HG03442 (cell line): ENCODE measurements around the gene BCOR.

Experiments
- ATAC-seq: cut with Tn5 transposase; IDR thresholded peaks from one replicate; pipeline ENCODE4 v1.9.1; 2021; ENCODE audit warnings: mild to moderate bottlenecking, moderate library complexity; ENCODE audit not compliant: unreplicated experiment

Gene BCOR

DNA sequence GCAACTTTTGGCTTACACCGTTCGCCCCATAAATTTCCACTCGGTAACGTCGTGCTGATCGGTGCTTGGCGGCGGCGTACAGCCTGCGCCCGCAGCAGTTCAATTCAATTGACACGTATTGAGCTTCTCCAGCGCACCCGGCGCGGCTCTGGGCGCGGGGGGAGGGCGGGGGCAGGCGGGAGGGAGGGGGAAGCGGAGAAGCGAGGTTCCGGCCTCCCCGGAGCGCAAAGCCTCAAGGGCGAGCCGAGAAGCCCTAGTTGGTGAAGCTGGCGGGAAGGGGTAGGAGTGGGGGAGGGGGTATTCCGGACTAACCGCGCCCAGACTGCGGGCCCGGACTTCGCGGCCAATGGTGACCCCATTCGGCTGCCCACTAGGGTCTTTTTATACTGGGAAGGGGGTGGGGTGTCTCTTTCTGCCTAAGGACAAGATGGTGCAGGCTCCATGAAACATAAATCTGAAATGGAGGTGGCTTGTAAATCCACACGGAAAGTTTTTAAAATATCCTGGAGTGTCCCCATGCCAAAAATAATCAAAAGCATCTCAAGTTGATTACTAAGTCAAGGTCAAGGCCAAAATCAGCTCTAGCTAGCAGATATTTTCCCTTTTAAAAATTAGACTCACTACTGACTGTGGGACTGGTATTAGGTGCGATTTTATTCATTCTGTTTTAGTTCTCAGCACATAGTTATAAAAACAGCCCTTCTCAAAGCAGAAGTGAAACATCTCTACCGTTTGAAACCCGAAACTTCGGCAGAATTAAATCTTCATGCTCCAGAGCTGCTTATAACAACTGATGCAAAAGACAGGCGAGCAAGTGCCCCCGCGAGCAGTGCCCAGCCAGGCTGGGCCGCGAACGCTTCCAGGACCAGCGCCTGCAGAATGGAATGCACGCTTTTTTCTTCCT, 1.5 kb upstream of the BCOR start:
- no peak for ATAC-seq

DNA sequence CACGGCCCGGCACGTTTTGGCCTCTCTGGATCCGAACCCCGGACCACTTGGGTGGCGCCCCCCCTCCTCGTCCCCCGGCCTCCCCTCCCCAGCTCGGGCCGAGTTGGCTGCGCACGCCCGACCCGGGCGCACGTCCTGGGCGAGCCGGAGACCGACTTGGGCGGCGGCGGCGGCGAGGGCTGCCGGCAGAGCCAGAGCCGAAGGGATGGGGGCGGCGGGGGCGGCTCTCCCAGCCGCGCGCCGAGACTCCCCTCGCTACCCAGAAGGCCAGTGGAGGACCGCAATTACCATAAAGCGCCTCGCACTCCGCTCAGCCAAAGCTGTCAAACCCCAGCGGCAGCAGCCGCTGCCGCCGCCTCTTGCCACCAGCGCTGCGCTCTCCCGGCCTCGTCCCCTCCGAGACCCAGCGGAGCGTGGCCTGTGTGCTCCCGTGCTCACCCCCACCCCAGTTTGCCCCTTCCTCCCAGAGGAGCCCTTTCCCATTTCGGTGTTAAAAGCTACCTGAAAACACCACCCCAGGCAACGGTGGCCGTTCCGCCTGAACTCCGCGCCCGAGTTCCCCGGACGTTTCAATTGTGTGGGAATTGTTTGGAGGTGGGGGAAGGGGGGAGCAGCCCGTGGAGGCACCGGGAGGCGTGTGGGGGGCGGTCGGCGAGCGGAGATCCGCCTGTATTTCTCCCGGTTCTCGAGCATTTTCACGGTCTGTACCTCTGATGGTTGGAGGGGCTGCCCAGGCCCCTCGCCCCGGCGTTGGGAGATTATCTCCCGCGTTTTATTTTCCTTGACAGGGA, 701 bp upstream of the BCOR start:
- ATAC-seq: no peak

DNA sequence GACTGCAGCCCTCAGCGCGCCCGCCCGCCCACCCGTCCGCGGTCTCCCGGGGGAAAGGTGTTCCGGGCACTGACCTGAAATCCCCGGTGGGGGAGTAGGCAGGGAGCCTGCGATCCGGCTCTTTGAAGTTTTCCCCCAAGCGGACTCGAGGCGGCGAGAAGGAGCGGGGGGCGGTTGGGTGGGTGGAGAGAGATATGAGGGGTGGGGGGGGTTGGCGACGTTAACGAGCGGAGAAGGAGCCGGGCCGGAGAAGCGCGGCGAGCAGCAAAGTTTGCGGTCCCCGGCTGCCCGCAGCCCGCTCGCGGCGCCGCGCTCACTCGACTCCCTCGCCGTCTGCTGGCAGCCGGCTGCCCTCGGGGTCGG, 636 bp downstream of the BCOR start:
- ATAC-seq: no peak

DNA sequence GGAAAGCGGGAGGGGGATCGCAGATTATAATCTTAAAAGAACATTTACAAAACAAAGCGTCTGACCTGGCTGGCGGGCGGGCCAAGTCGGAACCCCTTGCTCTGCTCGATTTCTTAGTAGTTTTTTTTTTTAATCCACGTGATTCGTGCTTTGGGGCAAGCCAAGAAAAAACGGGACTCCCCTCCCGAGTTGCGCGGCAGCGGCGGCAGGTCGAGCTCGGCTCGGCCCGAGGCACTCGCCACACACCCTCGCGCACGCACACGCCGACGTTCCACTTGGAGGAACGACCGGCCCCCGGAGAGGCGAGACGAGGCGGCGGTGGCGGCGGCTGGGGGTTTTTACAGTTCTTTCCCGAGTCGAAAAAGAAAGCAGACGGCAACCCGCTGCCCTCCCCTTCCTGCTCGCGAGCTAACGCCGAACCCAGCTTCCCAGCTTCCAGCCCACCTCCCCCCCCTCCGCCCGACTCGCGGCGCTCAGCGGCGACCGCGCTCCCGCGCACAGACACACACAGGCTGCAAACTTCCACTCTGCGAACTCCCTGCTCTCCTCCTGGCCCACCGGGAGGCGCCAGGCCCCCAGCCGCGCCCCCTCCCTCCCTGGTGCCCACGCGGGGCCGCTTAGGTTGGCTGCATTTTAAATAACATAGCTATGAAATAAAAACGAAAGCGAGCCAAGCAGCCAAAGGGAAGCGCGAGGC, 1.2 kb downstream of the BCOR start:
- no peak for ATAC-seq

DNA sequence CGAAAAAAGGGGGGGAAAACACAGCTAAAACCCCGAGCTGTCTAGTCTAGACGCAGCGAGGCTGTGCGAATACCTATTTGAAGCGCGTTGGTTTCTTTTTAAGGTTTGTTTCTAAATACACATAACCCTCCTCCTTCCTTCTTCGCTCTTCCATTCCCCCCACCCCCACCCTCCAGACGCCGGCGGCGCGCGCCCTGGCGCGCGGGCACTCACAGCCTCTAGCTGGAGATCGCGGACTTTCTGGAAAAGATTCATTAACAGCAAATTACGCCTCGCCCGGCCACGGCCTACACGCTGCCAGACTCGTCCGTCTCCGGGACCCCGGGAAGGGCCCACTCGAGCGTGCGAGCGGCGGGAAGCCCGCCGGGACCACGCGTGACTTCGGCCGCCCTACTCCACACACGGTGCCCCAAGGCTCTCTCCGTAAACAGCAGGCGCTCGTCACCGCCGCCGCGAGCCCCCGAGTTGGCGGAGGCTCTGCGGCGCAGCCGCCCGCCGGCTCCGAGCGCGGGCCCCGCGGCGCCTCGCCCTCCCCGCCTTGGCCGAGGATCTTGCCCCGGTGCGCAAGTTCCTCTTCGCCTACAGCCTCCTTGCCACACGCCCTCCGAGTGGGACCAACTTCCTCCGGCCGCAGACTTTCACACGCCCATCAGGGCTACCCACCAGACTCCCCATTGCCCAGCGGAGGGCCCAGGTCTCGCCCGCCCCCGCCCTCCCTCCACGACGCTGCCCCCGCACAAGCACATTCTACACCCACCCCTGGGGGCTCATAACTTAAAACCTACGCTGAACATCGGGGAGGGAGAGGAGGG, 2.0 kb downstream of the BCOR start:
- ATAC-seq: no peak

DNA sequence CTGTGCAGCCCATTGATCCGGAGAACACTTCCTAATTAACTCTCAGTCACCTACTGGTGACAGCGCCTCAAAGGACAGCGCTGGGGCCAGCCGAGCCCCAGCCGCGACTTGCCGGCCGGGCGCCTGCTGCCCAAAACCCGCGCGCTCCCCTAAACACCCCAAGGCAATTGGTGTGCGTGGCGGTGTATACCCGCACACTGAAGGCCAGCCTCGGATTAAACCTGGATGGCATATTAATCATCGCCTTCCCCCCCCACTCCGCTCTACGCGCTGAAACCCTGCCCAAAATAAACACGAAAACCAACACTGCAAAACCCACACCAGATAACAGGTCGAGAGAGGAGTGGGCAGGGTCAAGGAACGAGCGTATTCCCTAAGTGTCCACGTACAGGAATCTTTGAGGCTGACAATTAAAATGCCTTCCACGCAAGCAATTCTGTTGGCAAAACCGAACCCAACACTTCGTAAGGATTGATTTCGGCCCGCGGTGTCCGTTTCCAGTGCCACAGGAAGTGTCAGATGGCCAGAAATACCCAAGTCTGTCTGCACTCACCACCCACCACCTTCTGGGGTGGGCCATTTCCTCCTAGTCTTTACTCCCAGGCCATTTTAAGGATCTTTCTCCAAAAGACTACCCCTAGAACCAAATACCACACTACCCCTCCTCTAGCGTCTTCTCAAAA, 2.7 kb downstream of the BCOR start:
- no peak for ATAC-seq

DNA sequence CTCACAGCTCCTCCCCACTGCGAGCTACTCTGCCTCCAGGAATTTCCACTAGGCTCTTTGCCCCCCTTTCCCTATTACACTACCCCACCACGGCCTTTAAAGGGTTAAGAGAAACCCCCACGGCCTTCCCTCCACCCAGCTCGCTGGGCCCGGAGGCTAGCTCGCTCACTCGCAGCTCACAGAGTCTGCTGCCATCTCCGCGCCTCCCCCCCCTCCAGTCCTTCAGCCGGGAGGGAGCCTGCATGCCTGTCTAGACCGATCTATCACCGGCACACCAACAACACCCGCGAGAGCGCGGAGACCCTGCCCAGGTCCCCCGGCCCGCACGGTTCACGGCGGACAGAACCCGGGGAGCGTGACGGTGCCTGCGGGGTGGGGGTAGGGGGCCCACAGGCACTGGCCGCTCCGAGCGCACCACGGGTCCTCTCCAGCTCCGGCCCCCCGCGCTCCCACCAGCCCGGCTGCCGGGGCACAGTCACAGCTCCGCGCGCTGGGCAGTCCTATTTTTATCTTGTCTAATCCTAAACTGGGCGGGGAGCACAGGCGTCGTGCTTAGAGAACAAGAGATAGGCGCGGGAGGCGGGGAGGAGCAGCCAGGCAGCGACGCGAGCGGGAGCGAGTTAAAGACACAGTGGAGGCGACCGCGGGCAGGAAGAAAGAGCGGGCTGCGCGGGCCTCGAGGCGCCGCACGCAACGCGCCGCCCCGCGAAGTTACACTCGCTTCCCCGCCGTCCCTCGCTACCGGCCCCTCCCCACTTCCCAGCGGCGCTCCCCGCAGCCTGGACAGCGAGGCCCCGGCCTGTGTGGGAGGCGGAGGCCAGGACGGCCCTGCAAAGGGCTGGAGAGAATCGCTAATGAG, 3.5 kb downstream of the BCOR start:
- no peak for ATAC-seq

DNA sequence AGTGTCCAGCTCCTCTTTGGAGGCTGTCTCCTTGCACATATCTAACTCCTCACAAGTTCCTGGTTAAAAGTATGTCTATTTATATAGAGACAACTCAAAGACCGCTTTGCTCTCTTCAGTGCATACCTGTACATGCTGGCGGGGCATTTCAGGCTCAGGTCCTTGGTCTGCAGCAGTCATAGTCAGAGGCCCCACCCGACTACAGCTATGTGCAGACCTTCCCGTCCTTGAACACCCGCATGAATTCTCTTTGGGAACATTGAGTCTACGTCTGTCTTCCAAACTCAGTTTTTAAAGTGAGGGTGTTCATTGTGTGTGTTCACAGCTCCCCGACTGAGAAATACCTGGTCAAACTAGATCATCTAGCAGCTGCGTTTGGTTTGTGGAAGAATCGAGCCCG, 4.2 kb downstream of the BCOR start:
- no peak for ATAC-seq

DNA sequence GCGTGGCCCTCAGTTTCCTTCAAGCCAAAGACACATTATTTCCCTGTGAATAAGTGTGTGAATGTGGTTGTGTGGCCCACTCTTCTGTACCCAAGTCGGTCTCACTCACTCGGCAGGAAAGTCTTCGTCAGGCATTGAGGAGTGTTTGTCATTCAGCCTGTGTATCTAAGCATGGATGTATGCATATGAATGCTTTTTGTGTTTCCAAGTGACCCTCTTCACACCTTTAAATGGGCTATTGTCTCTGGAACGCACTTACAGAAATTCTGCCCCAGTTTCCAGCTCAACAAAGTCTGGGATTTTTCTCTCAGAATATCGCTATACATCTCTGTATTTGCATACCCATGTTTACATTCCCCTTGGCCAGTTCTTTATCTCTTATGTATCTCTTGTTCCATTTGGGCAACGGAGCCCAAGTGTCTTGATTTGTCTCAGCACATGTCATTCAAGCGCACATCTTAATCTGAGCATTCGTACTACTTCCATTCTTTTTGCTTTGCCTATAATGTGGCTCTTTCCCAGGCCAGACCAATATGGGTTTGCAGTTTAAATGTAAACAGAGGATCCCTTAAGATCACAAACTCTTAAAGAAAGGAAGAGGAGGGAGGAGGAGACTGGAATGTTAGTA, 4.8 kb downstream of the BCOR start:
- ATAC-seq: no peak

DNA sequence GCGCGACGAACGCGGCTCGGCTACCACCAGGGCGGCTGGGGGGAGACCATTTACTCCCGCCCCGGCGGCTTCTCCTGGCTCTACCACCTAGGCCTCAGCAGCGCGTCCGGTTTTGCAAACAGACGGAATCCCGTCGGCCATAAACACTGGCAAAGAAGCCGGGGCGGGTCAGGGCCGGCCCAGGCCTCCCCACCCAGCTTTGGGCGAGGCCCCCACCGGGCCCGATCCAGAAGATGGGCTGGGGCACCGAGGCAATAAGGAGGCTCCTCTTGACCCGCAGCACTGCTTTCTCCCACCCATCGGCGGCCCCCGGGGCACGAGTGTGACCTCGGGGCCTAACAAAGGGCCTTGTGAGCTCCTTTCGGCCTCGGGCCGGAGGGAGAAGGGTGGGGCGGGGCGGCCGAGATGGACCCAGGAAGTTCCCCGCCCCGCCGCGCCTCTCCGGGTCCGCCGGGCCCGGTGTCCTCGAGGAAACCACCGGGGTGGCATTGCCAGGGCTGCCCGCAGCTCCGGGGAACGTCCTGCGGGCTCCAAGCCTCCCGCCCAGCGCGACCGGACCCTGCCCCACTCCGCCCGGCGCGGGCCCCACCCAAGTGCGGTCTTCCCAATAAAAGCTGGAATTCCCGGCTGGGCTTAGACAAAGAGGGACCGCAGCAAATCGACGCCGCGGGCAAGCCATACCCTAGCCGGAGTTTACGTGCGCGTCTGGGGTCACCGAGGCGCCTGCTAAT, 5.9 kb downstream of the BCOR start:
- no peak for ATAC-seq

DNA sequence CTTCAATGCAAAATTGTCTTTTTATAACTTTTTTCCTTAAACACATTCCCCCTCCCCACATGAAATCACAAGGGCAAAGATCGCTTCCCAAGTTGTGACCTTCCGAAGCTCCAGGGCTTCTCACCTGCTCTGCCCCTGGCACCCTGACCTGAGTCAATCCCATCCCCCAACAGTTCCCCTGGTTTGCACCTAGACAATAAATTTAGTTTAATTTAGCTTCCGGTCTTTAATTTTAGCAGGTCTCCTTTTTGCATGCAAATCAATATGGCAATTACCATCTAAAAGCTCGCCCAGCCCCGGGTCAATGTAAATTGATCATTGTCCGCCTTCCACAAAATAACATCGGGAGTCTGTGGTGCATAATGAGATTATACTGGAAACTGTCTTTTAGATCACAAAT, 6.8 kb downstream of the BCOR start:
- ATAC-seq: no peak

DNA sequence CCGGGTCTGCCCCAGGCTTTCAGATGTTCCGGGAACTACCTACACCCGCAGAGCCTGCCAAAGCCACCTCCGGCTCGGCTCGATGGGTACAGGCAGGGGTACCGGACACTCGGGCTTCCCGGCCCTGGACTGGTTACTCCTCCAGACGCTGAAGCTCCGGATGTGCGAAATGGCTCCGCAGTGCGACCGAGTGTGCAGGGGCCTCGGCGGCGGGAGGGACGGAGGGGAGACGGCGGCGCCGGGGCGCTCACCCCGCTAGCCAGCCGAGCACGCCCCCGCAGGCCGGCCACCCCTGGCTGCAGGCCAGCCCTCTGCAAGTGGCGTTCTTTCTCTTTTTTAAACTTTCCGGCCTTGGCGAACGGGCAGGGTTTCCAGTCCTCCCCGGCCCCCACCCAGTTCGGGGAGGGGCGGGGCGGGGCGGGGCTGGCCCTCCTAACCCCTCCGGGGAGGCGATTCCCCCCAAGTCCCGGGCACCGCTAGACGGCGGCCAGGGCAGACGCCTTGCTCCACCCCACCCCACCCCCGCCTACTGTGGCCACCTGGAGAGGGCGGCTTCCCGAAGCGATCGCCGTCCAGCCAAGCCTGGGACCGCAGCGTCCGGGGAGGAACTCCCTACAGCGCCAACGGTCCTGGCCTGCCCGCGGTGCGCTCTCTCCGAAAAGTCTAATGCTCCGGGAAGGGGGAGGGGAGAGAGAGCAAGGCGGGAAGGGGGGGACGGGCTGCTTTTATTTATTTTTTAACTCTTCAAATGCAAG, 7.5 kb downstream of the BCOR start:
- no peak for ATAC-seq

DNA sequence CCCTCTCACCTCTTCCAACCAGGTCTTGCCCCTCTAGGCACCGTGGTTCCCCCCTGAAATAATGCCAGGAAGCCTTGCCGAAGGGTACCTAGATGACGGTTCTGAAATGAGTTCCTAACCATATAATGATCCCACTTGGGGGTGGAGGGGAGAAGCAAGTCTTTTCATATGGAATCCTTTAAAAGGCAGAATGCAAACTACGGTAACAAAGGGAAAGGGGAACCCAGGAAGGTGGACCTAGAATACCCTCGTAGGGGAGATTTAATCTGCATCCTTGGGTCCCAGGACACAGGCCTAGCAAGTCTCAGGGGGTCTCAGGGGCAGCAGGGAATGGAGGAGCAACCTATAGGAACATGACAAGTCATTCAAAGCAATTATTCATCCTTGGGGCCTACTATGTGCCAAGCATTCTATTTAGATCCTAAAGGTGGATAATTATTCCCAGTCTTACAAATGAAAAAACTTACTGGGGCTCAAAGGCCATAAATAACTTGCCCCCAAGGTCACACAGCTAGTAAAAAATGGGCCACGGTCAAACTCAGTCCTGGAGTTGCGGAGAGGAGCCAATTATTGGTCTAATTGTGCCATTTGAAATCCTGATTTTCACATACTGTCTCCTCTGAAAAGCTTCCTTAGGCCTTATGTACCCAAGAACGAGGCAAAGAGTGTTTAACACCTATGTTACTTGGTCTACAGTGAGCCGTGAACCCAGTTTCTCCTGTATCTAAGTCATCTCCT, 8.8 kb downstream of the BCOR start:
- no peak for ATAC-seq

DNA sequence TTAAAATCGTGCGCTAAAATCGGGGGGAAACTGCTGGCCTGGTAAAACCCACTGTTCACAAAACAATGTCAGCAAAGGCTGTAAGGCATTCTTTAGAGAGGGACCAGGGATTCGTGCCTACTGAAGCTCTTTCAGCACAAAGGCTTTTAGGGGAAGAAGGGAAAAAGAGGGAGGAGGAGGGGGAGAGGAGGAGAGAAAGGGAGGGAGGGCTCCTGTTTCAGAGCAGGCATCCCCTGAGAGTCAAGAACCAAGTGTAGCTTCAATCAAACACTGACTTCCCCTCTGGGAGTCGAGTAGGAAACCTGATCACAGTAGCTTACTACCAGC, 9.5 kb downstream of the BCOR start:
- no peak for ATAC-seq

DNA sequence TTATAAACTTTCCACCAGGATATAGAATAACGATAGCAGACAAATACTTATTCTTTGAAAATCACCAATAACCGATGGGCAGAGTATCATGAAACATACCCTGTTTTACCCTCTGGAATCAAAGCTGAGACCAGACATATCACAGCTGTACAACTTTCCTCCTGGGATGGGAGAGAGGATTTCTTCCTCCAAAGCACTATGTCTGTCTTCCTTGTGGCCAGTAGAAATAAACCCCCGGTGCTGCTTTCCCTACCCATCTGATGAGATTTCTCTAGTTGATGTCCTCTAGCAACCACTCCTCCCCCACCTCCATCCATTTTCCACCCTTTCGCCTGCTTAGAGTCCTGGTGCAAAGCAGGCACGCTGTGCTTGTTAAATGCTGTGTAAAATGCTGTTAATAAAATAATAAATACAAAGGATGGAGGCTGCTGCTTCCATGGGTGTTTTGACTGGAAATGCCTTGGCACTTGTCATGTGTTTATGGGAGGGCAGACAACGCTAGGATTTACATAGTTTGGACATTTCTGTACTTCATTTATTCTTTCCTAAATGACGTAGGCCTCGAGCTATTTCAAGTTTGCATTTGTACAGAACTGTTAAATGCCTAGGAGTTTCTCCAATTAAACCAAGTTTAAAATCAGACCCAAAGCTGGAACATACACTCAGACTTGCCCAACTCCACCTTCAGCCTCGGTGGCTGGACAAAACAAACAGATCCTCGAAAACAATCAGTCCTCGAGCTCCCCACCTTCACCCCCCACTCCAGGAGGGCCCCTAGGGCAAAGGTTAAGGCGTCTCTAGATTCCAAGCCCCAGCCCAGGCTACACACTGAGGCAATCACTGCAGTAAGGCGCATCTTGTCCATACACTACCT, 10.1 kb downstream of the BCOR start:
- ATAC-seq: no peak
